ENCODE results near the gene WASF2. TPM values are rescaled to one million over a fixed set of nuclear protein-coding genes. Genes with fewer than 3 reads are reported as not detected.
"Not testable (repeated sequence)": the region's sequence is repeated elsewhere in the genome, so short reads cannot be mapped to it uniquely, and the experiment has no call there.

WASF2 gene
- total RNA-seq, 1 experiment from 2014 or later: 104 TPM

GRCh38 chr1:27473755-27474154, 16.2 kb downstream of the WASF2 start:
- no peak for DNase-seq (ENCODE audit: low spot score)
- ChIA-PET CTCF (interaction anchor here (1.0 kb wide), 1 partner anchor 57 kb away, joined by 3 read pairs; no protein-coding TSS in a partner anchor), POLR2A (no interaction called here)
- TF ChIP-seq ZSCAN18 (CRISPR knock-in tag; IDR thresholded peaks at IDR 0.05): no peak
- TF ChIP-seq ZNF671 (CRISPR knock-in tag; IDR thresholded peaks at IDR 0.05): no peak
- TF ChIP-seq GTF2I (CRISPR knock-in tag; conservative IDR thresholded peaks at IDR 0.05): no peak
- TF ChIP-seq USF2 (CRISPR knock-in tag; IDR thresholded peaks at IDR 0.05): no peak
- TF ChIP-seq MXD4 (CRISPR knock-in tag; IDR thresholded peaks at IDR 0.05; ENCODE audit: borderline replicate concordance): no peak
- no peak for TF ChIP-seq AFF4 (CRISPR knock-in tag; IDR thresholded peaks at IDR 0.05; ENCODE audit: borderline replicate concordance)
- H3K4me1 Mint-ChIP-seq: peaks cover 40% of the 10 kb centered on the region
- no peaks in the 10 kb centered on the region for H3K27me3 Mint-ChIP-seq (ENCODE audit: low read depth)
- H3K9me3 Mint-ChIP-seq: no peaks in the 10 kb centered on the region
- no peak for ATAC-seq
- H3K27ac Mint-ChIP-seq: no peak overlapping the region; the same call in 1 of the 2 replicates
- peaks cover 2% of the 10 kb centered on the region; the same call in 1 of the 2 replicates for H3K36me3 Mint-ChIP-seq
- H3K4me3 Mint-ChIP-seq: no peak overlapping the region

- H3K4me1 Mint-ChIP-seq: peaks cover 40% of the 10 kb centered on the region
- not testable (repeated sequence) for H3K36me3 Mint-ChIP-seq; H3K9me3 Mint-ChIP-seq; ATAC-seq; DNase-seq (ENCODE audit: low spot score); H3K27me3 Mint-ChIP-seq (ENCODE audit: low read depth); H3K27ac Mint-ChIP-seq; H3K4me3 Mint-ChIP-seq
- POLR2A ChIA-PET: interaction anchor here (0.6 kb wide), 1 partner anchor 1316 kb away, joined by 3 read pairs; no protein-coding TSS in a partner anchor
- CTCF ChIA-PET: interaction anchor here (0.6 to 1.0 kb wide), 4 partner anchors 48 to 197 kb away, joined by 3 to 4 read pairs (median 4); no protein-coding TSS in a partner anchor
These were observed 17.9 kb downstream of the WASF2 start for GRCh38 chr1:27472098-27472497.

GRCh38 chr1:27471477-27471876, 18.5 kb downstream of the WASF2 start:
- peaks cover 33% of the 10 kb centered on the region for H3K4me1 Mint-ChIP-seq
- no peaks in the 10 kb centered on the region; the same call in 1 of the 2 replicates for H3K36me3 Mint-ChIP-seq
- H3K9me3 Mint-ChIP-seq: no peaks in the 10 kb centered on the region
- H3K27me3 Mint-ChIP-seq (ENCODE audit: low read depth): no peaks in the 10 kb centered on the region
- ChIA-PET POLR2A (no interaction called here), CTCF (no interaction called here)
- TF ChIP-seq TP53 (CRISPR knock-in tag; IDR thresholded peaks at IDR 0.05): no peak
- no peak for TF ChIP-seq EMX1 (CRISPR knock-in tag; IDR thresholded peaks at IDR 0.05)
- no peak for TF ChIP-seq OVOL2 (CRISPR knock-in tag; IDR thresholded peaks at IDR 0.05; ENCODE audit: borderline replicate concordance)
- no peak for TF ChIP-seq GTF2I (CRISPR knock-in tag; conservative IDR thresholded peaks at IDR 0.05)
- no peak for TF ChIP-seq TCF7 (CRISPR knock-in tag; IDR thresholded peaks at IDR 0.05; ENCODE audit: low read depth)
- TF ChIP-seq ZNF317 (CRISPR knock-in tag; IDR thresholded peaks at IDR 0.05; ENCODE audit: borderline replicate concordance, low read depth): no peak
- no peak for TF ChIP-seq TEAD4 (CRISPR knock-in tag; IDR thresholded peaks at IDR 0.05)
- TF ChIP-seq AR (CRISPR knock-in tag; IDR thresholded peaks at IDR 0.05): no peak
- no peak for TF ChIP-seq E2F5 (CRISPR knock-in tag; IDR thresholded peaks at IDR 0.05)
- H3K27ac Mint-ChIP-seq: no peak overlapping the region; the same call in 1 of the 2 replicates
- no peak for DNase-seq (ENCODE audit: low spot score)
- no peak overlapping the region for H3K4me3 Mint-ChIP-seq
- no peak for ATAC-seq

Data from WTC11 (cell line).